GM18499 (cell line): ENCODE results near the gene DENND2A.
"Not testable (repeated sequence)": the region's sequence is repeated elsewhere in the genome, so short reads cannot be mapped to it uniquely, and the experiment has no call there.

Experiments
- ATAC-seq: cut with Tn5 transposase; IDR thresholded peaks from one replicate; pipeline ENCODE4 v1.9.1; 2021; ENCODE audit warnings: moderate number of reproducible peaks; ENCODE audit not compliant: insufficient read depth, unreplicated experiment

The DENND2A gene

DNA sequence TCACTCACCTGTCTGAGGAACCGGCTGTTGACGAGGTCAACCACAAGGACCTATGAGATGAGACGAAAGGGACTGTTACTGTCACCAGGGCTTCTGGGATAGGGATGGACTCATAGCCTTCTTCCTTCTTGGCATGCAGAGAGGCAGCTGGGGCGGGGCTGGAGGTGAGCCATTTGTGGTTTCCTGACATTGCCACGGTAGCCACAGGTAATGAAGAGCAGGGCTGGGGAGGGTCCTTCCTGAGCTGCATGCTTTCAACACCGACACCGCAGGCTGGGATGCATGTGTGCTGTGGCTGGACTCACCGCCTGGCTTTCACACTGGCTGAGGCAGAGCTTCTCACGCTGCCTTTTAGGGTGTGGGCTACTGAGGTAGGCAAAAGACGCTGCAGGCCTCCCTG is 114.9 kb downstream of the DENND2A start:
- ATAC-seq = no peak

DNA sequence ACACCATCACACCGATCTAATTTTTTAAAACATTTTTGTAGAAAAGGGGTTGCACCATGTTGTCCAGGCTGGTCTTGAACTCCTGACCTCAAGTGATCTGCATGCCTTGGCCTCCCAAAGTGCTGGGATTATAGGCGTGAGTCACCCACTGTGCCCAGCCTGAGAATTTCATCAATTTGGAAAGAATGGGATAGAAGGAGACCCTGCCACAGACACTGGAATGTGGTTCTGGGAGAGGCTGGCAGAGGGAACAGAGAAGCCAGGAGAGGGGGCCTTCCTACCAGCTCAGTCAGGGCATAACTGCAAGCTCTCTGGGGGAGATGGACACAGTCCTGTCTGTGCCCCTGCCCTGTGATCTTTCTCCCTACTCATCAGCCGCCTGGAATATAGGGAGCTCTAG is 119.2 kb downstream of the DENND2A start:
- ATAC-seq = no peak

DNA sequence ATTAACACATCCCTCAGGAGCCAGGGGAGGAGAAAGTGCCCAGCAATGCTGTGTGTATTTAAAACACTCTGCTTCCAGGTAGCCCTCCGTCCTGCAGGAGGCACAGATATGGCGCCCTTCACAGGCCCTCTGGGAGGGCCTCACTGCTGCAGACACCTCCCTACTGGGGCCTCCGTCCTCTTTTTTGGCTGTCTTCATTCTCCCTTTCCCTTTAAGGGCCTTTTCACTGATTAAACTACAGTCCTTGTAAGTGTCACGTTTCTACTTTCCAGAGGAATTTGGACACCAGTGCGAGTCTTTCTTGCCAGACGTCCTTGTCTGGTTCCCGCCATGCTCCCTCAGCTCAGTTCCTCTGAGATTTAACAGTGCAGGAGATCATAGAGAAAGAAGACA is 121.6 kb downstream of the DENND2A start:
- ATAC-seq = no peak

DNA sequence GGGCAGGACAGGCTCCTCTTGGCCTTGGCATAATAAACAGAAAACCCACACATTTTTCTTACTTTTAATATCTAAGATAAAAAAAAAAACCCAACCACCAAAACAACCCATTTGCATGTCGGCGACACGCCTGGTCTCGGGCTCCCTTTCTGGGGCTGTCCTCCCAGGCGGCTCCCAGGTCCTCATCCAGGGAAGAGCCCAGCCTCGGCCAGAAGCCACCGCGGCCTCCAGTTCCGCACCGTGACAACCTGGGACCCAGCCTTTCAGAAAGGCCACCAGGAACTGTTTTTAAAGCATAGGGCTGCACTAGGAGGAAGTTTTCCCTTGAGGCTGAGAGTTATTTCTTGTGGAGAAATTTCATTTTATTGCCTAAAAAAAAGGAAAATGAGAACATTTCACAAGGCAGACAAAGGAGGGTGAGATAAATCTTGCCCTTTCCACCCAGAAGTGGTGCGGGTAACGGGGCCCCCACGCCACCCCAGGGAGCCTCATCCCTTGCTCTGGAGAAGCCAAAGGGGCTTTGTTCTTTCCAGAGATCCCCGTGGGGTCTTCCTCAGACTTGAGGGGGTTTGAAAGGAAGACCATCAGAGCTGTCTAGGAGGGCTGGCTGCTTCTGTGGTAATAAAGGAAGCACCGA is 122.1 kb downstream of the DENND2A start:
- ATAC-seq = no peak

DNA sequence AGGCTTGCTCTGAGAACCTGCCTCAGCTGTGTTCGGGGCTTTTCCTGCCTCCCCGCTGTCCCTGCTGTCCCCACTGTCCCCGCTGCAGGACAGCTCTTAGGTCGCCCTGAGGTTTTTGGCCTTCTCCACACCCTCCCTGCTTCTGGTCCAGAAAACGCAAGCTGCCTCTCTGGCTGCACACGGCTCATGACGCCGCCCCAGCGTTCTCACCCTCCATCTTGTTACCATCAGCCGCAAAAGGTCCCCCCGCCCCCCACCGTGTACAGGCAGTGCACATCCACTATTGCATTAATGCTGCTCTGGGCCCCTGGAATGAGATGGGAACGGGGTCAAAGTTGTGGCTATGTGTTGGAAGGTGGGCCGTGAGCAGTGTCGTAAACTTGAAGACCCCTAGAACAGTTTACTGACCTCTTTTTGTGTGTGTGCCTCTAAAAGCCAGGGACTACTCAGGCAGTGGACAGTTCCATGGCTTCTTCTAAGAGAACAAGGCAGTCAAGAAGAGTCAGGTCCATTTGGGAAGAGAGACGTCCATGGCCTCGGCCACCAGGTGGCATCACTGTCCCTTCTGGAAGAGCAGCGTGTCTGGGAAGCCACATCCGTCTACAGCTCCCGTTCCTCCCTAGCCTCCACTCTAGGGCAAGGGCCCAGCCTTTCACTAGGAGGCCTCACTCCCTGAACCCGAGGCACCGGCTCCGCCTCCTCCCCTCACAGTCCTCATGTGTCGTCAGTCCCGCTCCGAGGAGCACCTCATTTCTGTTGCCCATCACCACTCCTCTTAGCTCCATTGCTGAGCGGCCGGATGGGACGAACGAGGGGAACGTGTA is 122.9 kb downstream of the DENND2A start:
- ATAC-seq = no peak

DNA sequence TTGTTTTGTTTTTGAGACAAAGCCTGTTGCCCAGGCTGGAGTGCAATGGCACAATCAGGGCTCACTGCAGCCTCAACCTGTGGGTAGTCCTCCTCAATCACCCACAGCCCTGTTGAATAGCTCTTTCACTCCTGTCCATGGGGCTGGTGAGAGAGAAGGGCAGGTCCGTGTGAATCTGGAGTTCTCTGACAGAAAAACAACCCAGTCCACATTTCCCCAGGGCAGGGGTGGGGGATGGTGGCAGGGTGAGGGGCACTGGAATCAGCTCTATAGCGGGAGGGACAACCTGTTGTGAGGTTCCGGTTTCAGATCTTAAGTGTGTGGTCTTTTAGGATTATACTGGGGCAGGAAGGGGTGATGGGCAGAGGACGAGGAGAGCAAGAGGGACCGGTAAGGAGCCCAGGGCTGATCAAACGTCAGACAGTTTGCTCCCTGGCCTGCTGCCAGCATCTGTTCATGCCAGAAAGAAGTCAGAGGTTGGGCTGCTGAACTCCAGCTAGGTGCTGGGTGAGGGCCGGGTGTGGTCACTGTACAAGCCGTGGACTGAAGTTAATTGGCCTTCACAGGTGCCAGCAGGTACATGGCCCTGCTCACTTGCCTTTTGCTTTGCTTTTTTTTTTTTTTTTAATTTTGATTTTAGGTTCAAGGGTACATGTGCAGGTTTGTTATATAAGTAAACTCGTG is 128.2 kb downstream of the DENND2A start:
- ATAC-seq = no peak

DNA sequence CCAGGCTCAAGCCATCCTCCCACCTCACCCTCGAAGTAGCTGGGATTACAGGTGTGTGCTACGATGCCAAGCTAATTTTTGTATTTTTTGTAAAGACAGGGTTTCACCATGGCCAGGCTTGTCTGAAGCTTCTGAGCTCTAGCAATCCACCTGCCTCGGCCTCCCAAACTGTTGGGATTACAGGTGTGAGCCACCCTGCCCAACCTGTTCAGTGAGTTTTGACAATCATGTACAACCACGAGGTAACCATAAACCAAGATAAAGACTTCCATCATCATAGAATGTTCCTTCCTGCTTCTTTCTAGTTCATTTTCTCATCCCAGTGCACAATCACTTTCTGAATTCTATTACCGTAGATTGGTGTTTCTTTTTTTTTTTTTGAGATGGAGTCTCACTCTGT is 130.8 kb downstream of the DENND2A start:
- no peak for ATAC-seq

DNA sequence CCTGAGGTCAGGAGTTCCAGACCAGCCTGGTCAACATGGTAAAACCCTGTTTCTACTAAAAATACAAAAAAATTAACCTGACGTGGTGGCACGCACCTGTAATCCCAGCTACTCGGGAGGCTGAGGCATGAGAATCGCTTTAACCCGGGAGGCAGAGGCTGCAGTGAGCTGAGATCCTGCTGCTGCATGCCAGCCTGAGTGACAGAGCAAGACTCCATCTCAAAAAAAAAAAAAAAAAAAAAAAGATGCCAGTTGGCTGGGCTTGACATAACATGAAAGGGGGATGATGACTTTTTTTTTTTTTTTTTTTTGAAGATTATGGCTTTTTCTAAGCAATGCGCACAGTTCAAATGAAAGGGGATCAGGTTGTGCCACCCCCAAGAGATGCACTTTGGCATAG is 133.1 kb downstream of the DENND2A start:
- not testable (repeated sequence) for ATAC-seq

DNA sequence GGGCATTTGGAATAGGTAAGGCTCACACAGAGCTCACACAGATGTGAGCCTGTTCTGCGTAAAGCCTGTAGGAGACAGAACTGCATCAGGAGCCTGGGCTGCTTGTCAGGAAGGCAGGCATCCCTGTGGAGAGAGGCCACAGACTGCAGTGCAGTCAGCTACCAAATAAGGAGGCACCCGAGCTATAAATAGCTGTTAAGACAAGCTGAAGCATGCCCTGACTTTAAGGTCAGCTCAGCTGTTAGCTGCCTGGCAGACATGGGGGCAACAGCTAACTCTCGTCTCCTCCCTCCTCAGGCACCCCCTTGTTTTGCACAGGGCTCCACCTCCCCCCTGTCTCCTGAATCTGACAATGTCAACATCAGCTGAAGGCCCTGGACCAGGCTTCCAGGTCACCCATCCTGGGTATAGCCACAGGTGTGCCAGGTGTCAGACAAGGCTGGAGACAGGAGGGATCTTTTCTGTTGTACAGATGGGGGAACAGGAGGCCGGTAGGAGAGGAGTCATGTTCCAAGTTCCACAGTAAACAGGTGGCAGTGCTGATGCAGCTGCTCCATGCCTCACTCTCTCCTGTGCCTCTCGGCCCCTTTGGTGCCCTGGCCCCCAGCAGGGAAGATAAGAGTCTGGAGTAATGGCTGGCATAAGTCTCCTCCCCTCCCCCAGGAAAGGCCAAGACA is 133.7 kb downstream of the DENND2A start:
- ATAC-seq = no peak

DNA sequence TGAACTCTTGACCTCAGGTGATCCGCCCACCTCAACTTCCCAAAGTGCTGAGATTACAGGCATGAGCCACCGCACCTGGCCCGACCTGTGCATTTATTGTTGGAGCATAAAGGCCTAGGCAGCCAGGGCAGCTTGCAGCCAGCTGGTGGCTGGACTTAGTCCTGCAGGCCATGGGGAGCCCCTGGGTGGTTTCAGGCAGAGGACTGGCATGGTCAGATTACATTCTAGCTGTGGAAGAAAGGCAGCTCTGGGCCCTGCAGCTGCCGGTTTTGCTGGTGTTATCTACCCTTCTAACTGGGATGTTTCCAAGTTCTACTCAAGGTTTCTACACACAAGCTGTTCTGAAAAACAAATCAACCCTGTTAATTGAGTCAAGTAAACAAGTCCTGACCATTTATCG is 138.6 kb downstream of the DENND2A start:
- no peak for ATAC-seq

DNA sequence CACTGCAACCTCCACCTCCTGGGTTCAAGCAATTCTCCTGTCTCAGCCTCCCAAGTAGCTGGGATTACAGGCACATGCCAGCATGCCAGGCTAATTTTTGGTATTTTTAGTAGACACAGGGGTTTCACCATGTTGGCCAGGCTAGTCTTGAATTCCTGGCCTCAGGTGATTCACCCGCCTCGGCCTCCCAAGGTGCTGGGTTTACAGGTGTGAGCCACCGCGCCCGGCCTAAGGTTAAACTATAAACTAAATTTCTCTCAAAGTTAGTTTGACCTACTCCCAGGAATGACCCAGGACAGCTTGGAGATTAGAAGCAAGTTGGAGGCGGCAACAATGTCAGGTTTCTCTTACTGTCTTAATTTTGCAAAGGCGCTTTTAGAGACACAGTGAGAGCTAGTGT is 142.8 kb downstream of the DENND2A start:
- not testable (repeated sequence) for ATAC-seq

DNA sequence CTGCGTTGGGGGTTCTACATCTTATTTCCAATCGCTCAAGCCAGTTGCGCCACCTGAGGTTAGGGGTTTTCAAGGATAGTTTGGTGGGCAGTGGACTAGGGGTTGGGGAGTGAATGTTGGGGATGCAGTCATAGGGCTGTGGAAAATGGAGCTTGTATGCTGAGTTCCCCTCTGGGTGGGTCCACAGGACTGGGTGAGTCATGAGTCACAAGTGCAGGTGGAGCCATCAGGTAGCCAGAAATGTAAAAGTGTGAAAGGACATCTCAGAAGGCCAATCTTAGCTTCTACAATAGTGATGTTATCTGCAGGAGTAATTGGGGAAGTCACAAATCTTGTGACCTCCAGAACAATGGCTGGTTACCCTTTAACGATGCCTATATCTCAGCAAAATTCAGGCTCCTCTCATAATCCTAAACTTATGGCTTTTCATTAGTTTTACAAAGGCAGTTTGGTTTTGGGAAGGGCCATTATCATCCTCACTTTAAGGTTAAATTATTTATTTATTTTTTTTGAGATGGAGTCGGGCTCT is 143.3 kb downstream of the DENND2A start:
- no peak for ATAC-seq

DNA sequence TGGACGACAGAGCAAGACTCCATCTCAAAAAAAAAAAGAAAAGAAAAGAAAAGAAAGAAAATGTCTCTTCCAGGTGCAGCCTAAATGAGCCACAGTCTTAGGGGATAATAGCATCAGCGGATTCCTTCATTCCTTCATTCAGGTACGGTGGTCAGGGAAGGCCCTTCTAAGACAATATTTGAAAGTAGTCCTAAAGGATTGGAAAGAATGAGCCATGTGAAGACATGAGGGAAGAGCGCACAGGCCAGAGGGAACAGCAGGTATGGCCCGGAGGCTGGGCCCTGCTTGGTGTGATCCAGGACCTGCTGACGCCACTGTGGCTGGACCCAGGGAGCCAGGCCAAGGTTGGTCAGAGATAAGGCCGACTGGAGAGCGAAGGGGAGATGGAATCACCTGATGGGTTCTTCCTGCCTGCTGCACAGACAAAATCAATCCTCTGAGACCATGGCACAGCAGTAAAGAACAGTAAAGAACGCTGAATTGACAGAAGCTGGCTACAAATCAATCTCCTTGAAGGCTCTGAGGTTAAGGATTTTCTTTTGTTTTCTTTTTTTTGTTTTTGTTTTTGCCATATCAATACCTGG is 145.0 kb downstream of the DENND2A start:
- no peak for ATAC-seq

DNA sequence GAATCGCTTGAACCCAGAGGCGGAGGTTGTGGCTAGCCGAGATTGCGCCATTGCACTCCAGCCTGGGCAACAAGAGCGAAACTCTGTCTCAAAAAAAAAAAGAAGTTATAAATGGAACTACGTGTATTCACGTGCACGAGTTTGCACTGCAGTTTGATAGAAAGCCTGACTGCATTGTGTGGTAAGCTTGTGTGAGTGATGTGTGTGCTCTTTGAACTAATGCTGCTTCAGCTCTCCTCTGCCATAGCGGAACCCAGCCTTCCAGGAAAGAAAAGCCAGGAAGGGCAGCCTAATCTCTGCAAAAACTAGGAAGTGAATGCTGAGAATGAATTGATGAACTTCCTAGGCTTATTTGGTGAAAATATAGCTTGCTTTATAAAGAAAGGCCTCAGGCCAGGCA is 145.7 kb downstream of the DENND2A start:
- no peak for ATAC-seq

DNA sequence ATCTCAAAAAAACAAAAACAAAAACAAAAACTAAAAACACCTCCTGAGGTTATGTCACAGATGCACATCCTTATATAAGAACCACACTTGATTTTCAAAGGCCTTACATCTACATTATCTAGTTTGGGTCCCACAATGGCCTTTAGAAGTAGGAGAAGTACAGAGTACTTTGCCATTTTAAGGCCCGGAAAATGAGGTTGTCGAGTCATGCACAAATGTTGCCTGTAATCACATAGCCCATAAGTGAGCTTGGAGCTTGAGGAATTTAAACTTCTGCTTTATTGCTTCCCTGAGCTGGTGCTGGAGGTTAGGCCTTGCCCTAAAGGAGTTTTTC is 151.6 kb downstream of the DENND2A start:
- no peak for ATAC-seq

DNA sequence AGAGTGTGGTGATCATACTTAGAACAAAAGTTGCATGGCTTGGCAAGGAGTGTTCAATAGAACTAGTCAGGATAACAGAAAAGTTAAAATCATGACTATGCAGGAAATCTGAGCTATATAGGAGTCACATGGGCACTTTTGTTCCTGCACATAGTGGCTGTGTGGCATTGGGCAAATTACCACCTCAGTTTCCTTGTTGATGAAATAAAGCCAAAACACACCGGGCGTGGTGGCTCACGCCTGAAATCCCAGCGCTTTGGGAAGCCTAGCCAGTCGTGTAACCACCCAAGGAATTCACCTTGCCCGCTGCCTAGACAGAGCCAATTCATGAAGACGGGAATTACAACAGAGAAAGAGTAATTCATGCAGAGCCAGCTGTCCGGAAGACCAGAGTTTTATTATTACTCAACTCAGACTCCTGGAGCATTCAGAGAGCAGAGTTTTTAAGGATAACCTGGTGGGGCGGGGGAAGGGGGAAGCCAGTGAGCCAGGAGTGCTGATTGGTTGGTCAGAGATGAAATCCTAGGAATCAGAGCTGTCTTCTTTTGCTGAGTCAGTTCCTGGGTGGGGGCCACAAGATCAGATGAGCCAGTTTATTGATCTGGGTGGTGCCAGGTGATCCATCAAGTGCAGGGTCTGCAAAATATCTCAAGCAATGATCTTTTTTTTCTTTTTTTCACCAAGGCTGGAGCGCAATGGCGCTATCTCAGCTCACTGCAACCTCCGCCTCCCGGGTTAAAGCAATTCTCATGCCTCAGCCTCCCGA is 154.9 kb downstream of the DENND2A start:
- no peak for ATAC-seq

DNA sequence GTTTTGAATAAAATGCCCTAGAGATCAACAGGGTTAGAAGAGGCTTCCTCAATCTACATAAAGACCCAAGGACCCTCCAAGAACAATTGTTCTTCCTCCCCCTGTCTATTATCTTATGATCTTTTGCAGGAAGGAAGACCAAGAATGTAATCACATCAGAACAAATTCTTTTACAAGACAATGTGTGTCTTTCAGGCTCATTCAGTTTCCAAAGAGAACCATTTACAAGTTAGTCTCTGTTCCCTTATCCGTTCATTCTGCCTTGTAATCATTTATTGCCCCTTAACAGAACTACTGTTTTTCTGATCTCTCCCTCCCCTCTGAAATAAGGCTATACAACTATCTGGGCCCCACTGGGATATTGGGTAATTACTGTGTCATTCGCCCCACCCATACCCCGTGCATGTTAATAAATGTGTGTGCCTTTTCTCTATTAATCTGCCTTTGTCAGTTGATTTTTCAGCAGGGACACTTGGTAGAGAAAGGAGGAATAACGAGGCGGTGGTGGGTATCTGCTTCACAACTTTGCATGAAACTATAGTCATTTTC is 155.6 kb downstream of the DENND2A start:
- ATAC-seq = no peak

DNA sequence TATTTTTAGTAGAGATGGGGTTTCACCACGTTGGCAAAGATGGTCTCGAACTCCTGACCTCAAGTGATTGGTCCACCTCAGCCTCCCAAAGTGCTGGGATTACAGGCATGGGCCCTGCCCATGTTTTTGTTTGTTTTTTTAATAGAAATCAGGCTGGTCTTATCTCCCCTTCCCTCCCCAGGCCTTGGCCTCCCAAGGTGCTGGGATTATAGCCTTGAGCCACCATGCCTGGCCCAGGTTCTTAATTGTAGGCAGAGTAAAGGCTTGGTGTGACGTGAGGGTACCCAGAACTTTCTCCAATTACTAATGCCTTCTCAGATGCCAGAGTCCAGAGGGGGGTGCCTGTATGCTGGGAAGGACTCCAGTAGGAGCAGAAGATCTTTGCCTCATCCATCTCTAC is 156.1 kb downstream of the DENND2A start:
- no peak for ATAC-seq

DNA sequence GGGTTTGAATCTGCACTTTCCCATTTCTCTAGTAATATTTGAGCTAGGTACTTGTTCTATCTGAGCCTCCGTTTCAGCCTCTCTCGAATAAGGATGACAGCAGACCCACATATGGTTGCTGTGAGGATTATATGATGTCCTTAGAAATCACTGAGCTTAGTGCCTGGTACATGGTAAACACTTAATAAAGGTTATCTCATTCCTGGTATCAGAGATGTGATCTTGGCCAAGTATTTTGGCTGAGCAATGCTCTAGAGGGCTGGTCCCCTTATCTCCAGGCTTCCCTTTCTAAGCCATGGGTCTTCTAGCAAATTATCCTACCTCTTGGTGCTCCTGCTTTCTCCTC is 160.9 kb downstream of the DENND2A start:
- no peak for ATAC-seq
